Gastroesophageal sphincter (tissue), 4 donors: Measurements from ENCODE around the gene RNU5B-1. TPM values are rescaled to one million over a fixed set of nuclear protein-coding genes. Genes with fewer than 3 reads are reported as not detected.

Source experiments
- ATAC-seq: fragments of 150-250 bp; one replicate; pipeline ENCODE4 v1.9.1; 2016; ENCODE audit warnings: mild to moderate bottlenecking, moderate library complexity
- H3K27ac ChIP-seq, 4 donors: fragments of 200-600 bp; sonication (generic) in 3 of 4; 1 replicate in 3 of 4; 2 replicates in 1 of 4; pipeline ENCODE4 v1.5.1; 2016 to 2019
- H3K27me3 ChIP-seq: fragments of 200-600 bp; sonication (generic); one replicate; pipeline ENCODE4 v1.5.1; 2019
- H3K36me3 ChIP-seq, 2 donors: fragments of 200-600 bp; sonication (generic); one replicate each; pipeline ENCODE4 v1.5.1; 2019; ENCODE audit warnings: control low read depth in 1 of 2
- H3K4me1 ChIP-seq, 3 donors: fragments of 200-600 bp; sonication (generic); 1 replicate in 2 of 3; 2 replicates in 1 of 3; pipeline ENCODE4 v1.5.1; 2016 to 2019; ENCODE audit warnings: control low read depth in 2 of 3
- H3K4me3 ChIP-seq, 2 donors: fragments of 200-600 bp; sonication (generic); one replicate each; pipeline ENCODE4 v1.5.1; 2019; ENCODE audit warnings: mild to moderate bottlenecking in 1 of 2, moderate library complexity in 1 of 2
- H3K9me3 ChIP-seq, 3 donors: fragments of 200-600 bp; sonication (generic); one replicate each; pipeline ENCODE4 v1.5.1; 2017 to 2019; ENCODE audit warnings: control low read depth in 2 of 3
- EP300 ChIP-seq: sonication (generic); formaldehyde crosslinking; IDR thresholded peaks from one replicate; pipeline ENCODE4 v1.6.1; 2017; ENCODE audit warnings: antibody characterized with exemption, mild to moderate bottlenecking
- POLR2A ChIP-seq, 2 donors: fragments of 450-650 bp; IDR thresholded peaks; one replicate each; pipeline ENCODE4 v1.6.1; 2017; ENCODE audit warnings: antibody characterized with exemption in 2 of 2, mild to moderate bottlenecking in 2 of 2, moderate library complexity in 1 of 2
- POLR2AphosphoS5 ChIP-seq: sonication (generic); formaldehyde crosslinking; IDR thresholded peaks from one replicate; pipeline ENCODE4 v1.6.1; 2017; ENCODE audit warnings: antibody characterized with exemption
- WGBS, 2 donors: methylation state at CpG; one replicate each; pipeline ENCODE4 v1.1.5; 2018; ENCODE audit warnings: low coverage in 1 of 2; 5-methylcytosine and 5-hydroxymethylcytosine counted together
- total RNA-seq, 4 donors: library from RNA; depleted of rRNA; stranded (reverse); fragments of >200 nt; gene quantifications; one replicate each; pipeline ENCODE4 v1.1.0, GENCODE V29; 2016
- TF ChIP-seq, protein P1 (sequence below), 4 experiments: fragments of 200-600 bp in 2 of 4; fragments of 450-650 bp in 2 of 4; sonication (generic) in 1 of 4; IDR thresholded peaks; one replicate each; pipeline ENCODE4 v1.5.1; 2017 to 2019; ENCODE audit warnings: antibody characterized with exemption in 4 of 4, mild to moderate bottlenecking in 2 of 4, moderate library complexity in 2 of 4

The RNU5B-1 gene
- total RNA-seq, 4 donors from 2014 or later, result not detected

DNA sequence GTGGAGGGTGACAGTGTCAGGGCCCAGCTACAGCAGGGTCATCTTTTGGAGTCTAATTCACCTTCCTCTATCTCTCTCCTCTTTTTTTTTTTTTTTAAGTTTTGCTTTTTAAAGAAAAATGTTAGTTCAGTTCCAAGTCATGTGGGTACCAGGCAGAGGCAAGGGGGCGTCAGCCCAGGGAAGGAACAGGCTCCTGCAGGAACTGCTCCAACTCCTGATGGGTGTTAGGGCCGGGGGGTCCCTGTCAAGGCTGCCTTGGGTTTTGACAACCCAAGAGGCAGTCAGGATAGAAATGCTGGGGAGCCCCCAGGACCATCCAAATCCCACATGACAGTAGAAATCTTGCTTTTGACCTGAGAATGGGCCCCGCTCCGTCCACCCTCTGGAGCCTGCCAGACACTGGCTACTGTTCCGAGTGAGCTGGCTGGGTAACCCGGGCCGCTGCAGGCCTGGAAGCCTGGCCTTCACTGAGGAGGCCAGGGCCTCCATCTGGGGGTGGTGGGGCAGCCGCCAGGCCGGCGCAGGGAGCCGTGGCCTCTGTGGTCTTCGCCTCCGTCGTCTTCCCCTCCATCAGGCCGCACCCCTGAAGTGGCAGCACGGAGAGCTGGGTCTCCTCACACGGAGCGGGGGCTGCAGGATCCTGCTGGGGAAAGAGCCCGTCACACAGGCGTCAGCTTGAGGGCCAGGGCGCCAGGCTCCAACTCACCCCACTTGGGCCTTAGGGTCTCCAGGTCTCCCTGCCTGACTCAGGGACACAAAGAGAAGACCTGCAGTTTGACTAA lies 24.2 kb downstream of the RNU5B-1 start:
- TF ChIP-seq, protein P1, sequence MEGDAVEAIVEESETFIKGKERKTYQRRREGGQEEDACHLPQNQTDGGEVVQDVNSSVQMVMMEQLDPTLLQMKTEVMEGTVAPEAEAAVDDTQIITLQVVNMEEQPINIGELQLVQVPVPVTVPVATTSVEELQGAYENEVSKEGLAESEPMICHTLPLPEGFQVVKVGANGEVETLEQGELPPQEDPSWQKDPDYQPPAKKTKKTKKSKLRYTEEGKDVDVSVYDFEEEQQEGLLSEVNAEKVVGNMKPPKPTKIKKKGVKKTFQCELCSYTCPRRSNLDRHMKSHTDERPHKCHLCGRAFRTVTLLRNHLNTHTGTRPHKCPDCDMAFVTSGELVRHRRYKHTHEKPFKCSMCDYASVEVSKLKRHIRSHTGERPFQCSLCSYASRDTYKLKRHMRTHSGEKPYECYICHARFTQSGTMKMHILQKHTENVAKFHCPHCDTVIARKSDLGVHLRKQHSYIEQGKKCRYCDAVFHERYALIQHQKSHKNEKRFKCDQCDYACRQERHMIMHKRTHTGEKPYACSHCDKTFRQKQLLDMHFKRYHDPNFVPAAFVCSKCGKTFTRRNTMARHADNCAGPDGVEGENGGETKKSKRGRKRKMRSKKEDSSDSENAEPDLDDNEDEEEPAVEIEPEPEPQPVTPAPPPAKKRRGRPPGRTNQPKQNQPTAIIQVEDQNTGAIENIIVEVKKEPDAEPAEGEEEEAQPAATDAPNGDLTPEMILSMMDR (IDR thresholded peaks at IDR 0.05), result no peak
- TF ChIP-seq EP300 (no peak), POLR2AphosphoS5 (no peak), POLR2A (IDR thresholded peaks at IDR 0.05) (no peak)
- H3K27me3 ChIP-seq, result no peaks in the 10 kb centered on the region
- H3K4me1 ChIP-seq, result no peaks in the 10 kb centered on the region
- no peaks in the 10 kb centered on the region for H3K9me3 ChIP-seq
- H3K4me3 ChIP-seq, result no peak overlapping the region
- ATAC-seq, result no peak
- H3K36me3 ChIP-seq, result no peaks in the 10 kb centered on the region
- WGBS, 2 donors, result no CpG with 5 or more reads among the region's 21 CpGs
- H3K27ac ChIP-seq, result no peak overlapping the region

GRCh38 chr15:65329288-65329983 lies 25.0 kb downstream of the RNU5B-1 start:
- no peaks in the 10 kb centered on the region for H3K9me3 ChIP-seq
- no peaks in the 10 kb centered on the region for H3K4me1 ChIP-seq
- H3K4me3 ChIP-seq, result no peak overlapping the region
- H3K36me3 ChIP-seq, result no peaks in the 10 kb centered on the region
- WGBS, 2 donors, result 88 to 100% methylated on average over 1 to 12 of the region's 21 CpGs
- no peak overlapping the region for H3K27ac ChIP-seq
- TF ChIP-seq POLR2AphosphoS5 (no peak), EP300 (no peak)
- TF ChIP-seq, protein P1 (IDR thresholded peaks at IDR 0.05), result no peak
- no peaks in the 10 kb centered on the region for H3K27me3 ChIP-seq
- ATAC-seq, result no peak

DNA sequence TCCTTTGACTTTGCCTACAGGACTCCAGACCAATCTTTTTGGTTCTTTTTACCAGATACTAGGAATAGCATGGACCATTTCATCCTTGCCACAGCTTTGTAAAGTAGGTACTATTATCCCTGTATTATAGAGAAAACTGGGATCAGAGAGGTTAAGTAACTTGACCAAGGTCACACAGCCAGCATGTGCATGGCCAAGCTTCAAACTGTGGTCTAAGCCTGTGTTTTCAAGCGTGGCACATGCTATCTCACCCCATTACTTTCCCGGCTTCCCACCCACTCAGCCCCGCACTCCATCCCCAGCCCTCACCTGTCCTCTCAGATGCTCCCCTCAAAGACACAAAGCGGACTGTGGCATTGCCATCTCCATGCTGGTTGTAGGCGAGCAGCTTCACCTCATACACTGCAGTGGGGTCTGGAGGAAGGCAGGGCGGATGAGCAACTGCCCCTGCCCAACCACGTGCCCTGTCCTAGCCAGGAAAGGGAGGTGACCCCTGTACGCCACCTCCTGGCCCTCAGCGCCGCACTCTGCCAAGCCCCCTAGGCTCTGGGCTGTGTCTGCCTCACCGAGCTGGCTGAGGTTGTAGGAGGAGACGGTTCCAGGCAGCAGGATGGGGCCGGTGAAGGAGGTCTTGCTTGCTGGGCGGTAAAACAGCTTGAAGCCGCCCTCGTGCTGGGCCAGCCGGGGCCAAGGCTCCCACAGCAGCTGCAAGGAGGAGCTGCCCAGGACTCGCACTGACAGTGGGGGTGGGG lies 25.7 kb downstream of the RNU5B-1 start:
- no peak for ATAC-seq
- no peak overlapping the region for H3K4me3 ChIP-seq
- no peaks in the 10 kb centered on the region for H3K4me1 ChIP-seq
- no peaks in the 10 kb centered on the region for H3K27me3 ChIP-seq
- no peaks in the 10 kb centered on the region for H3K36me3 ChIP-seq
- H3K9me3 ChIP-seq, result no peaks in the 10 kb centered on the region
- H3K27ac ChIP-seq, result no peak overlapping the region
- TF ChIP-seq POLR2A (IDR thresholded peaks at IDR 0.05) (no peak), POLR2AphosphoS5 (no peak), EP300 (no peak)
- TF ChIP-seq, protein P1 (IDR thresholded peaks at IDR 0.05), result no peak
- 91% methylated on average over 5 of the region's 18 CpGs; no CpG with 5 or more reads in 1 of the 2 donors for WGBS, 2 donors

GRCh38 chr15:65330934-65331645 lies 26.6 kb downstream of the RNU5B-1 start:
- no peak for ATAC-seq
- TF ChIP-seq POLR2A (IDR thresholded peaks at IDR 0.05) (no peak), EP300 (no peak)
- 80 to 90% methylated on average over 2 to 8 of the region's 22 CpGs for WGBS, 2 donors

DNA sequence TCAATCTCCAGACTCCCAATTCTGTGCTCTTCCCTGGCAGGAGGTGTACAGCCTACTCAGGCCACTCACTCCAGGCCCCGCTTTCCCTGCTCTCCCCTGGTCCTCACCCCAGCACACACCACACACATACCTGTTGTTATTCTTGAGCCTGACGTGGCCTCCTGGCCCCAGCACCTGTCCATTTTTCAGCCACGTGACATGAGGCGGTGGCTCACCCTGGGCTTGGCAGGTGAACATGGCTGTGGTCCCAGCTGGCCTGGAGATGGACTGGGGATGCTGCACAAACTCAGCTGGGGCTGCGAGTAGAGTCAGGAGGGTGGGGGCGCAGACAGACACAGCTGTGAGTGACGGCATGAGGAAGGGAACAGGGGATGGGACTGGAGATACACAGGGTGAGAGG lies 27.3 kb downstream of the RNU5B-1 start:
- no peak overlapping the region for H3K27ac ChIP-seq
- no peaks in the 10 kb centered on the region for H3K36me3 ChIP-seq
- ATAC-seq, result no peak
- no peaks in the 10 kb centered on the region for H3K9me3 ChIP-seq
- TF ChIP-seq POLR2AphosphoS5 (no peak), POLR2A (IDR thresholded peaks at IDR 0.05) (no peak), EP300 (no peak)
- TF ChIP-seq, protein P1 (IDR thresholded peaks at IDR 0.05), result no peak
- no peak overlapping the region for H3K4me3 ChIP-seq
- no peaks in the 10 kb centered on the region for H3K27me3 ChIP-seq
- WGBS, 2 donors, result 79% methylated on average over 6 of the region's 7 CpGs; no CpG with 5 or more reads in 1 of the 2 donors
- H3K4me1 ChIP-seq, result no peaks in the 10 kb centered on the region

More at GRCh38 chr15:65330934-65331645, 26.6 kb downstream of the RNU5B-1 start:
- Histone ChIP-seq H3K4me3 (no peak overlapping the region), H3K27ac (no peak overlapping the region), H3K36me3 (no peaks in the 10 kb centered on the region), H3K27me3 (no peaks in the 10 kb centered on the region), H3K9me3 (no peaks in the 10 kb centered on the region), H3K4me1 (no peaks in the 10 kb centered on the region)
